Prostate gland (tissue), 2 donors: ENCODE measurements around the gene LSM8.

Experiments
- POLR2A ChIP-seq: fragments of 450-650 bp; IDR thresholded peaks from one replicate; pipeline ENCODE4 v1.6.1; 2016; ENCODE audit warnings: antibody characterized with exemption, mild to moderate bottlenecking
- POLR2AphosphoS5 ChIP-seq: sonication (generic); formaldehyde crosslinking; IDR thresholded peaks from one replicate; pipeline ENCODE4 v1.6.1; 2017; ENCODE audit warnings: antibody characterized with exemption
- TF ChIP-seq, protein P1 (sequence below), 4 experiments: fragments of 200-600 bp in 2 of 4; fragments of 450-650 bp in 2 of 4; sonication (generic) in 2 of 4; IDR thresholded peaks; 1 replicate in 3 of 4; 2 replicates in 1 of 4; pipeline ENCODE4 v1.5.1; 2016 to 2019; ENCODE audit warnings: antibody characterized with exemption in 4 of 4, mild to moderate bottlenecking in 2 of 4, moderate library complexity in 2 of 4

DNA sequence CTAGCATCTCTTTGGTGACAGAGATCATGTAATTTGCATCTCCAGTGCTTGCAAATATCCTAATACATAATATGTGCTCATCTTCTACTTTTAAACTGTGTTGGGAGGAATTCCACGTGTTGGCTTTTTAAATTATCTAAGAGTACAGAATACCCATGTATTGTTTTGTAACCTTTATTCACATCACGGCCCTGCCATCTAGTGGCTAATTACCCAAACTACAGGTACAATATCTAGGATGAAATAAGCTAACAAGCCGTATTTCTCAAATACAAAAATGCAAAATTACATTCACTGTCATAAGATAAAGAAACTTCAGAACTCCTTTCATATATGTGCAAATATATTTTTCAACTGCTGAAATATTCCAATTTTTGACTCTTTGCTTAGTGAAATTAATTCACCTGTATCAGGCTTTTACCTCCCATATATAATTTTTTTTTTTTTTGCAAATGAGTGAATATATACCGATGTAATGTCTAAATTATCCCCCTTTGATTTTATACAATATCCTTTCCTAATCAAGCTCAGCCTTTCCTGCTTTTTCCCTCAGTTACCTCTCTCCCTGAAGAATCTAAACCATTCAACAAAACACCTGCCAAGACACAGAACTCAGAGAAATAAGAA, 30.3 kb upstream of the LSM8 start:
- TF ChIP-seq, protein P1, sequence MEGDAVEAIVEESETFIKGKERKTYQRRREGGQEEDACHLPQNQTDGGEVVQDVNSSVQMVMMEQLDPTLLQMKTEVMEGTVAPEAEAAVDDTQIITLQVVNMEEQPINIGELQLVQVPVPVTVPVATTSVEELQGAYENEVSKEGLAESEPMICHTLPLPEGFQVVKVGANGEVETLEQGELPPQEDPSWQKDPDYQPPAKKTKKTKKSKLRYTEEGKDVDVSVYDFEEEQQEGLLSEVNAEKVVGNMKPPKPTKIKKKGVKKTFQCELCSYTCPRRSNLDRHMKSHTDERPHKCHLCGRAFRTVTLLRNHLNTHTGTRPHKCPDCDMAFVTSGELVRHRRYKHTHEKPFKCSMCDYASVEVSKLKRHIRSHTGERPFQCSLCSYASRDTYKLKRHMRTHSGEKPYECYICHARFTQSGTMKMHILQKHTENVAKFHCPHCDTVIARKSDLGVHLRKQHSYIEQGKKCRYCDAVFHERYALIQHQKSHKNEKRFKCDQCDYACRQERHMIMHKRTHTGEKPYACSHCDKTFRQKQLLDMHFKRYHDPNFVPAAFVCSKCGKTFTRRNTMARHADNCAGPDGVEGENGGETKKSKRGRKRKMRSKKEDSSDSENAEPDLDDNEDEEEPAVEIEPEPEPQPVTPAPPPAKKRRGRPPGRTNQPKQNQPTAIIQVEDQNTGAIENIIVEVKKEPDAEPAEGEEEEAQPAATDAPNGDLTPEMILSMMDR (IDR thresholded peaks at IDR 0.05): peak in 3 of 4 experiments; percentile 45 to 71 (median 47)
- TF ChIP-seq POLR2A (no peak), POLR2AphosphoS5 (no peak)
